A172 (cell line): ENCODE results near the gene SEC61A1. TPM values are rescaled to one million over a fixed set of nuclear protein-coding genes. Genes with fewer than 3 reads are reported as not detected.

ENCODE experiments used
- DNase-seq: peaks from one replicate; pipeline ENCODE4 v3.0.0-alpha.2; 2015; ENCODE audit warnings: low spot score
- total RNA-seq: library from RNA; depleted of rRNA; stranded (reverse); fragments of >200 nt; shearing (Covaris generic); gene quantifications from 2 replicates; pipeline ENCODE4 v1.2.3, GENCODE V29; 2014

The SEC61A1 gene
- total RNA-seq, 1 experiment from 2014 or later: 296 TPM

DNA sequence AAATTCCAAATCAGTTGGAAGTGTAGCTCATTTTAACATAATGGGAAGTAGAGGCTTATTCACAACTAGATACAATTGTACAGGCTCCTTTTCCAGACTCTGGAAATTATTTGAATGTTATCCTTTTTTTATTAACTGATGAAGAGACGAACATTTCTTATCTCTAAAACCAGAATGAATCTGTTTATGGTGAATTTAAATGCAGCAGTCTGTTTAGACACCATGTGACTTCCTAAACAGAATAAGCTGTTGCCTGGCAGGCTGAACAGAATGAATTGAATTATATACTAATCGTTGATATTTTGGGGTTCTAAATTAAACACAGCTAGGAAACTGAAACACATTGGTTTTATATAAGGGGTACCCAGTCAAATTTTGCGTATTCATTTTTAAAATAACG, 4.0 kb downstream of the SEC61A1 start:
- DNase-seq: no peak

GRCh38 chr3:128060473-128061381, 8.5 kb downstream of the SEC61A1 start:
- DNase-seq: peak; percentile 54

GRCh38 chr3:128062033-128062745, 10.0 kb downstream of the SEC61A1 start:
- no peak for DNase-seq

DNA sequence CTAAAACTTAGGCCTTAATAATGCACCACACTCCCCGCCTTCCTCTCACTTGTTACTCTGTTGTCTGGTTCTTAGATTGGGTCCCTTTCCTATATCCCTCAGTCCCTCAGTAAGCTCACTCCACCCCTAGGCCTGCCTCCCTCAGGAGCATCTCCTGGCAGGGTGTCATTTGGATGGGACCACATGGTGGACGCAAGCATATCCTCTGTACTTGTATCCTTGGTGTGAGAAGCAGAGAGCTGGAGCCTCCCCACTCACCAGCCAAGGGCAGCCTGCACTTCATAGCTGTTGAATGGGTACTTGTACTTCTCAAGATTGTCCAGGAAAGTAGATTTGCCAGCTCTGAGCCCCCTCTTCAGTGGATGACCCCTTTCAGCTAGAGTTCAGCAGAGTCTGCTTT, 11.6 kb downstream of the SEC61A1 start:
- DNase-seq: no peak

- no peak for DNase-seq
Measured at GRCh38 chr3:128064962-128065361, 12.7 kb downstream of the SEC61A1 start.

GRCh38 chr3:128066114-128066513, 13.9 kb downstream of the SEC61A1 start:
- no peak for DNase-seq

- no peak for DNase-seq
Measured at GRCh38 chr3:128066676-128067075, 14.4 kb downstream of the SEC61A1 start.

DNA sequence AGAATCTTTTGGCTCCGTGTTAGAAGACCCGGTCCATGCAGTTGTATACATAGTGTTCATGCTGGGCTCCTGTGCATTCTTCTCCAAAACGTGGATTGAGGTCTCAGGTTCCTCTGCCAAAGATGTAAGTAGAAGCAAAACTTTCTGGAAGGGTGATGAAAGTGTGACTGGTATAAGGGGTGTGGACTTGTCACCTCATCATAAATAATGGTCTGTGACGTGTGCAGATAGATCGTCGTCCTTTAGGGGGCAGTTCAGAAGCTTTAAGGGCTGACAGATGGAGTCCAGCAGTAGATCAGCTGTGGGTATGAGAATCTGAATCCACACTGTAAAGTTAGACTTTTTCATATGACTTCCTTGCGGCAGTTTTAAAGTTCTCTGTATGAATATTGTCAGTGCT, 15.3 kb downstream of the SEC61A1 start:
- no peak for DNase-seq

DNA sequence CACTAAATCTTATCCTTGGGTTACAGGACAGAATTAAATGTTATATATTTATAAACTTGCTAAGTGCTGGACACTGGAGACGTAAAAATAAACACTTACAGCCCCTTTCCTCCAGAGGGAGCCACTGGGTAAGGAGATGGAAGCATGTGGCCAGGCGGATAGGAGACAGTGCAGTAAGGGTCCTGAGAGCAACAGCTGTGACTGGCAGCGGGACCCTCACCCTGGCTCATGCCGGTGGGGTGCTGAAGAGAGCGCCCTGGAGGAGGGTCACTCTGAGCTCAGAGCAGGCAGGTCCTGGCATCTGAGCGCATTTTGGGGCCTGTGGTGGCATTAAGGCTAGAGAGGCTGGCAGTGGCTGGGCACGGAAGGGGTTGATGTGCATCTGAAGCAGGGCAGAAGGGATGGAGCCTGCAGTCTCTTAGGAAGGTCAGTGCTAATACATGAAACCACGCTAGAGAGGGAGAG, 16.0 kb downstream of the SEC61A1 start:
- peak; percentile 36 for DNase-seq

- DNase-seq: no peak
Measured at GRCh38 chr3:128069271-128069670, 17.0 kb downstream of the SEC61A1 start.

GRCh38 chr3:128070898-128071591, 18.8 kb downstream of the SEC61A1 start:
- no peak for DNase-seq

- no peak for DNase-seq
Measured at GRCh38 chr3:128071771-128072453, 19.7 kb downstream of the SEC61A1 start.

GRCh38 chr3:128072454-128073184, 20.4 kb downstream of the SEC61A1 start:
- DNase-seq: no peak

- DNase-seq: no peak
Measured at GRCh38 chr3:128073185-128073725, 21.0 kb downstream of the SEC61A1 start.

DNA sequence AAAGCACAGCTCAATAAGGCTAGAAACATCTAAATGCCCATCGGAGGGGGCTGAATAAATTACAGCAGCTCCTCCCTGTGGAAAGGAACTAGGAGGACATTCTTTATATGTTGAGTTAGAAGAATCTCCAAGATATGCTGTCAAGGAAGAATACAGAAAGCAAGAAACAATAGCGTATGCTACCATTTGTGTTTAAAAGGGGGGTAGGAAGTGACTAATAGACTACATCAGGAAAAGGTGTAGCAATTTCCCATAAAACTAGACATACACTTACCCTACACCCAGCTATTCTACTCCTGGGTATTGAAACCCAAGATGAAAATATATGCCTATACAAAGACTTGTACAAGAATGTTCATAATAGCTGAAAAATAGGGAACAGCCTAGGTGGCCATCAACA, 21.6 kb downstream of the SEC61A1 start:
- DNase-seq: no peak

- no peak for DNase-seq
Measured at GRCh38 chr3:128074851-128075521, 22.7 kb downstream of the SEC61A1 start.

DNA sequence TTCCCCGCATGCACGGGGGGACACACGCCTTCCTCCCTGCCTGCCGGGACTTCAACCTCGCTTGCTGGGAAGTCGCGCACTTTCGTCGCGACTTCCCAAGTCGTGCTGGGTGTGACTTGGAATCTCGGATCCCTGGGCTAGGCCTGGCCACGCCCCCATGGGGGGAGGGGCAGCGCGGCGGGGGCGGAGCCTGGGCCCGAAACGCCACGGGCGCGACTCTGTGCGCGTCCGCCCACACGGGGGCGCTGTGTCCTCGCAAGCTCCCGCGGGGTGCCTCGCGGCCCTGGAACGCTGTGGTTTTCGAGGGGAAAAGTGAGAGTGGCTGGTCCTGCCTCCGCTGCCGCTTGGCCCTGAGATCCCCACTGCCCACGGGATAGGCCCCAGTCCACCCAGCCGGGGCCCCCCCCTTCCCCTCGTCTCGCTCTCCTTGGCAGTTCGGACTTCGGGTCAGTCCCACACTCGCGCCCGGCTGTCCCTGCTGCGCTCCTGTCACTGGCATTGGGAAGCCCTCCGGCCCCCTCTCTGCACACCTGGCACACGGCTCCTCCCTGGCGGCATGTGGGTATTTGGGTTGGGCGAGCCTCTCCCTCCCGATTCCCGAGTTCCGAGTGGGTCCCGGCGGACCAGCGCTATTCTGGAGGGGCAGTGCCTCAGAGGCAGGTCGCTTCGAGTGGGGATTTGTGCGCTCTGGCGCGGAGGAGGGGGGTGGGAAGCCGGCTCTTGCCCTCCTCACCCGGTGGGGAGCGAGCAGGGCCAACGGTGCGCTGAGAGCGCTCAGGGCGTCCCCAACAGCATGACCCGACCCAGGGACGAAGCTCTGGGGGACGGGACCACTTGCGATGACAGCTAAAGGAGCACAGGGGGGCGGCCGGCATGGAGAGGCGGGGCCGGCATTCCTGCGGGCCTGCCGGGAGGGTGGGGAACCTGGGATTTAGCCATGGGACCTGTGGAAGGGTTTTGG, 23.6 kb downstream of the SEC61A1 start:
- DNase-seq: no peak

- DNase-seq: no peak
Measured at GRCh38 chr3:128076483-128077201, 24.4 kb downstream of the SEC61A1 start.
